ENCODE results near the gene APOBEC3B. TPM values are rescaled to one million over a fixed set of nuclear protein-coding genes. Genes with fewer than 3 reads are reported as not detected.
"Not testable (repeated sequence)": the region's sequence is repeated elsewhere in the genome, so short reads cannot be mapped to it uniquely, and the experiment has no call there.

Gene APOBEC3B
- total and polyA plus RNA-seq, 3 experiments from 2014 or later = 0.55 to 7.3 (median 6.7) TPM

- H3K27me3 Mint-ChIP-seq; H3K4me3 ChIP-seq (ENCODE audit: low read length); CTCF ChIA-PET; H3K27me3 ChIP-seq (ENCODE audit: insufficient read depth, low read length, poor library complexity, severe bottlenecking); H3K27ac ChIP-seq (ENCODE audit: low read depth, low read length); H3K36me3 ChIP-seq (ENCODE audit: insufficient read depth, low read length); H3K4me1 ChIP-seq (ENCODE audit: insufficient read depth, low read length); H3K9me3 Mint-ChIP-seq; H3K9me3 ChIP-seq (ENCODE audit: low read length): not testable (repeated sequence)
- Mint-ChIP-seq H3K4me1 (peaks cover 20 to 27% (median 26%) of the 10 kb centered on the region in 3 donors), H3K4me3 (peak overlapping the region in 1 of 7 donors; percentile 45), H3K36me3 (peaks cover 0 to 19% (median 0%) of the 10 kb centered on the region in 3 donors), H3K27ac (peak overlapping the region; percentile 31 to 92 (median 62))
- DNase-seq = peak in 1 of 5 donors; percentile 24
- POLR2A ChIA-PET = interaction anchor here (0.7 kb wide), 2 partner anchors 16 to 24 kb away, joined by 4 to 6 read pairs; no protein-coding TSS in a partner anchor
Observed at GRCh38 chr22:39037071-39037470, 54.9 kb downstream of the APOBEC3B start.

- ChIA-PET CTCF (no interaction called here), POLR2A (interaction anchor here (1.2 kb wide), 1 partner anchor 169 kb away, joined by 4 read pairs; no protein-coding TSS in a partner anchor)
- no peak for DNase-seq
- H3K4me1 Mint-ChIP-seq = peaks cover 28 to 42% (median 36%) of the 10 kb centered on the region in 3 donors
- H3K36me3 Mint-ChIP-seq = peaks cover 0 to 12% (median 3%) of the 10 kb centered on the region in 3 donors
- Histone ChIP-seq H3K36me3 (ENCODE audit: insufficient read depth, low read length) (no peaks in the 10 kb centered on the region), H3K4me1 (ENCODE audit: insufficient read depth, low read length) (peaks cover 16% of the 10 kb centered on the region), H3K4me3 (ENCODE audit: low read length) (no peak overlapping the region), H3K27ac (ENCODE audit: low read depth, low read length) (peak overlapping the region; percentile 43), H3K9me3 (ENCODE audit: low read length) (no peaks in the 10 kb centered on the region), H3K27me3 (ENCODE audit: insufficient read depth, low read length, poor library complexity, severe bottlenecking) (no peaks in the 10 kb centered on the region)
- H3K4me3 Mint-ChIP-seq = peak overlapping the region; percentile 50 to 93 (median 88)
- peak overlapping the region; percentile 77 to 96 (median 94) for H3K27ac Mint-ChIP-seq
- no peaks in the 10 kb centered on the region for H3K9me3 Mint-ChIP-seq
- H3K27me3 Mint-ChIP-seq = no peaks in the 10 kb centered on the region
Observed at GRCh38 chr22:39039306-39040126, 57.4 kb downstream of the APOBEC3B start.

- H3K36me3 ChIP-seq (ENCODE audit: insufficient read depth, low read length); H3K27me3 ChIP-seq (ENCODE audit: insufficient read depth, low read length, poor library complexity, severe bottlenecking); CTCF ChIA-PET; H3K9me3 ChIP-seq (ENCODE audit: low read length); DNase-seq; H3K4me3 ChIP-seq (ENCODE audit: low read length); H3K9me3 Mint-ChIP-seq; H3K27me3 Mint-ChIP-seq: not testable (repeated sequence)
- POLR2A ChIA-PET = interaction anchor here (1.2 kb wide), 1 partner anchor 170 kb away, joined by 4 read pairs; no protein-coding TSS in a partner anchor
- peak overlapping the region; percentile 77 to 96 (median 94) for H3K27ac Mint-ChIP-seq
- Histone ChIP-seq H3K27ac (ENCODE audit: low read depth, low read length) (peak overlapping the region; percentile 43), H3K4me1 (ENCODE audit: insufficient read depth, low read length) (peaks cover 16% of the 10 kb centered on the region)
- H3K36me3 Mint-ChIP-seq = peaks cover 0 to 17% (median 3%) of the 10 kb centered on the region in 3 donors
- peak overlapping the region; percentile 50 to 93 (median 88) for H3K4me3 Mint-ChIP-seq
- H3K4me1 Mint-ChIP-seq = peaks cover 30 to 46% (median 36%) of the 10 kb centered on the region in 3 donors
Observed at GRCh38 chr22:39040155-39040537, 58.0 kb downstream of the APOBEC3B start.

- H3K27ac ChIP-seq (ENCODE audit: low read depth, low read length) = peak within 1 kb of the TSS; percentile 61
- H3K27me3 Mint-ChIP-seq; CTCF ChIA-PET; H3K9me3 ChIP-seq (ENCODE audit: low read length); H3K27me3 ChIP-seq (ENCODE audit: insufficient read depth, low read length, poor library complexity, severe bottlenecking); H3K9me3 Mint-ChIP-seq; H3K36me3 ChIP-seq (ENCODE audit: insufficient read depth, low read length): not testable (repeated sequence)
- Mint-ChIP-seq H3K36me3 (peaks cover 0 to 23% (median 3%) of the 10 kb centered on the region in 3 donors), H3K4me3 (peak within 1 kb of the TSS; percentile 86 to 93 (median 90)), H3K27ac (peak within 1 kb of the TSS; percentile 92 to 98 (median 94)), H3K4me1 (peaks cover 32 to 52% (median 42%) of the 10 kb centered on the region in 3 donors)
- DNase-seq = peak; percentile 62 to 89 (median 70)
- peaks cover 16% of the 10 kb centered on the region for H3K4me1 ChIP-seq (ENCODE audit: insufficient read depth, low read length)
- POLR2A ChIA-PET = interaction anchor here (1.2 kb wide), 1 partner anchor 170 kb away, joined by 4 read pairs; no protein-coding TSS in a partner anchor
- peak within 1 kb of the TSS; percentile 80 for H3K4me3 ChIP-seq (ENCODE audit: low read length)
Observed at GRCh38 chr22:39040538-39041296, 58.6 kb downstream of the APOBEC3B start, which contains the start of gene APOBEC3F. APOBEC3F (plus strand) TSS chr22:39040864; CDS start chr22:39040961, 97 bp downstream.

GRCh38 chr22:39041908-39042307 lies 59.8 kb downstream of the APOBEC3B start:
- Histone ChIP-seq H3K4me3 (ENCODE audit: low read length) (peak overlapping the region; percentile 80), H3K4me1 (ENCODE audit: insufficient read depth, low read length) (peaks cover 16% of the 10 kb centered on the region), H3K36me3 (ENCODE audit: insufficient read depth, low read length) (no peaks in the 10 kb centered on the region), H3K27me3 (ENCODE audit: insufficient read depth, low read length, poor library complexity, severe bottlenecking) (no peaks in the 10 kb centered on the region), H3K27ac (ENCODE audit: low read depth, low read length) (peak overlapping the region; percentile 61), H3K9me3 (ENCODE audit: low read length) (no peaks in the 10 kb centered on the region)
- Mint-ChIP-seq H3K4me1 (peaks cover 38 to 59% (median 50%) of the 10 kb centered on the region in 3 donors), H3K9me3 (no peaks in the 10 kb centered on the region), H3K27me3 (peaks cover 0 to 2% of the 10 kb centered on the region in 2 donors), H3K36me3 (peaks cover 0 to 33% (median 3%) of the 10 kb centered on the region in 3 donors), H3K27ac (peak overlapping the region; percentile 81 to 98 (median 94)), H3K4me3 (peak overlapping the region; percentile 86 to 93 (median 90))
- ChIA-PET CTCF (no interaction called here), POLR2A (interaction anchor here (0.7 kb wide), 1 partner anchor 27 kb away, joined by 6 read pairs; no protein-coding TSS in a partner anchor)
- no peak for DNase-seq

Other genes with a start within 250 kb of the APOBEC3B start
- gene SUN2, start 226.3 kb upstream of the APOBEC3B start, total RNA-seq = 100 to 1,000 TPM; 168 to 185 TPM
- 753 TPM for gene SUN2, start 226.3 kb upstream of the APOBEC3B start, polyA plus RNA-seq
- gene DNAL4, start 188.2 kb upstream of the APOBEC3B start, total RNA-seq = 1 to 10 TPM; 9.1 to 9.6 TPM
- gene DNAL4, start 188.2 kb upstream of the APOBEC3B start, polyA plus RNA-seq = 12.3 TPM
- 1 to 10 TPM; 5.9 to 6.3 TPM for gene NPTXR, start 138.3 kb upstream of the APOBEC3B start, total RNA-seq
- 1.0 TPM for gene NPTXR, start 138.3 kb upstream of the APOBEC3B start, polyA plus RNA-seq
- 100 to 1,000 TPM; 159 to 171 TPM for gene CBX6, start 110.1 kb upstream of the APOBEC3B start, total RNA-seq
- gene CBX6, start 110.1 kb upstream of the APOBEC3B start, polyA plus RNA-seq = 10.8 TPM
- not detected for gene APOBEC3A, start 24.7 kb upstream of the APOBEC3B start, total RNA-seq
- not detected for gene APOBEC3A, start 24.7 kb upstream of the APOBEC3B start, polyA plus RNA-seq
- gene APOBEC3C, start 31.9 kb downstream of the APOBEC3B start, total RNA-seq = 100 to 1,000 TPM; 133 to 138 TPM
- 255 TPM for gene APOBEC3C, start 31.9 kb downstream of the APOBEC3B start, polyA plus RNA-seq
- gene APOBEC3D, start 38.8 kb downstream of the APOBEC3B start, total RNA-seq = 10 to 100 TPM; 40.8 to 41.3 TPM
- 20.1 TPM for gene APOBEC3D, start 38.8 kb downstream of the APOBEC3B start, polyA plus RNA-seq
- gene APOBEC3F, start 58.5 kb downstream of the APOBEC3B start, total RNA-seq = 10 to 100 TPM; 28.4 to 30.1 TPM
- 20.5 TPM for gene APOBEC3F, start 58.5 kb downstream of the APOBEC3B start, polyA plus RNA-seq
- gene APOBEC3G, start 94.9 kb downstream of the APOBEC3B start, total RNA-seq = 100 to 1,000 TPM; 158 to 165 TPM
- gene APOBEC3G, start 94.9 kb downstream of the APOBEC3B start, polyA plus RNA-seq = 256 TPM
- gene APOBEC3H, start 114.9 kb downstream of the APOBEC3B start, total RNA-seq = 10 to 100 TPM; 10.8 to 11.0 TPM
- 11.7 TPM for gene APOBEC3H, start 114.9 kb downstream of the APOBEC3B start, polyA plus RNA-seq
- gene CBX7, start 170.3 kb downstream of the APOBEC3B start, total RNA-seq = 10 to 100 TPM; 26.1 to 26.4 TPM
- gene CBX7, start 170.3 kb downstream of the APOBEC3B start, polyA plus RNA-seq = 29.7 TPM

Measured in CD8-positive, alpha-beta memory T cell (primary cell).